ENCODE results near the gene HOXD11. TPM values are rescaled to one million over a fixed set of nuclear protein-coding genes. Genes with fewer than 3 reads are reported as not detected.

The HOXD11 gene
- total RNA-seq, 1 experiment from 2014 or later, result not detected

DNA sequence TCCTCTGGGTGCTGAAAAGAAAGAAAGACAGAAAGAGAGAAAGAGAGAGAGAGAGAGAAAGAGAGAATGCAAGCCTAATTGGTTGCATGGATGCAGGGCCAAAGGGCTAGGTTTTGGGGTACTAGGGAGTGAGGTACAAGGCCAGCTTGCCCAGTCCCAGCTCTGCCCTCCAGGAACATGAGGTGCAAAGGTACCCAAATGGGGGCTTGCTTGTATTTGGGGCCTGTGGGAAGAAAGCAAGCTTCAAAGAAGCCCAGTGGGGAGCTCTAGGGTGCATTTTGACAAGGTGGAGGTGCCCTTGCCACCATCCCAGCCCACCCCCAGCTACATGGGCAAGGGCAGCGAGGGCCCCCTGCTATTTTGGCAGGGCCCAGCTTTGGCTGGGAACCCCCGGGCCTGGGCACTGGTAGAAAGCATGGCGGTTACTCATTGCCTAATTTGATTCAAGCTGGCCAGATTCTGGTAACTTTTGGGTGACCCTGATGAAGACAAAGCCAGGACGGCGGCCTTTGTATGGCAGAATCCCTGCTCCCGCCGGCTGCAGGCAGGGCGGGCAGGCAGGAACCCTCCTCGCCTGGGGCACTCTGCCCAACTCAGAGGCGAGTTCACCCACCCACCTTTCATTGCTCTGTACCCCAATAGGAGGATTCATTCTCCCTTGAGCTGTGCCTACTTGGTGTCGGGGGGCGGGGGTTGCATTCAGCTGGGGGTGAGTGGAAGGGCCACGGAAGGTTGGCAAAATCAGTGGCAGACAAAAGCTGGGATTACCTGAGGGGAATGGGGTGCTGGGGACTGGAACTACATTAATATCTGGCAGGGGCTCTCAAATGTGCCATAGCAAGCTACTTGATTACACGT, 43.7 kb downstream of the HOXD11 start:
- no peaks in the 10 kb centered on the region for H3K9me3 Mint-ChIP-seq (ENCODE audit: unreplicated experiment)
- ChIA-PET CTCF (interaction anchor here (1.0 to 3.0 kb wide), 4 partner anchors 17 to 501 kb away, joined by 3 to 12 read pairs (median 8); no protein-coding TSS in a partner anchor), POLR2A (no interaction called here)
- H3K27ac Mint-ChIP-seq (ENCODE audit: low read depth, unreplicated experiment), result no peak overlapping the region
- H3K4me3 Mint-ChIP-seq (ENCODE audit: unreplicated experiment), result no peak overlapping the region
- DNase-seq (ENCODE audit: unreplicated experiment), result no peak
- H3K4me1 Mint-ChIP-seq (ENCODE audit: insufficient read depth, unreplicated experiment), result no peaks in the 10 kb centered on the region
- BruUV-seq (replicated peaks), result no TSS peak
- no peaks in the 10 kb centered on the region for H3K27me3 Mint-ChIP-seq (ENCODE audit: insufficient read depth, unreplicated experiment)
- TF ChIP-seq, protein P1, sequence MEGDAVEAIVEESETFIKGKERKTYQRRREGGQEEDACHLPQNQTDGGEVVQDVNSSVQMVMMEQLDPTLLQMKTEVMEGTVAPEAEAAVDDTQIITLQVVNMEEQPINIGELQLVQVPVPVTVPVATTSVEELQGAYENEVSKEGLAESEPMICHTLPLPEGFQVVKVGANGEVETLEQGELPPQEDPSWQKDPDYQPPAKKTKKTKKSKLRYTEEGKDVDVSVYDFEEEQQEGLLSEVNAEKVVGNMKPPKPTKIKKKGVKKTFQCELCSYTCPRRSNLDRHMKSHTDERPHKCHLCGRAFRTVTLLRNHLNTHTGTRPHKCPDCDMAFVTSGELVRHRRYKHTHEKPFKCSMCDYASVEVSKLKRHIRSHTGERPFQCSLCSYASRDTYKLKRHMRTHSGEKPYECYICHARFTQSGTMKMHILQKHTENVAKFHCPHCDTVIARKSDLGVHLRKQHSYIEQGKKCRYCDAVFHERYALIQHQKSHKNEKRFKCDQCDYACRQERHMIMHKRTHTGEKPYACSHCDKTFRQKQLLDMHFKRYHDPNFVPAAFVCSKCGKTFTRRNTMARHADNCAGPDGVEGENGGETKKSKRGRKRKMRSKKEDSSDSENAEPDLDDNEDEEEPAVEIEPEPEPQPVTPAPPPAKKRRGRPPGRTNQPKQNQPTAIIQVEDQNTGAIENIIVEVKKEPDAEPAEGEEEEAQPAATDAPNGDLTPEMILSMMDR (IDR thresholded peaks at IDR 0.05; ENCODE audit: unreplicated experiment), result no peak
- H3K36me3 Mint-ChIP-seq (ENCODE audit: insufficient read depth, unreplicated experiment), result peaks cover 5% of the 10 kb centered on the region
- intact Hi-C loops (cut with micrococcal nuclease), result no loop called here

DNA sequence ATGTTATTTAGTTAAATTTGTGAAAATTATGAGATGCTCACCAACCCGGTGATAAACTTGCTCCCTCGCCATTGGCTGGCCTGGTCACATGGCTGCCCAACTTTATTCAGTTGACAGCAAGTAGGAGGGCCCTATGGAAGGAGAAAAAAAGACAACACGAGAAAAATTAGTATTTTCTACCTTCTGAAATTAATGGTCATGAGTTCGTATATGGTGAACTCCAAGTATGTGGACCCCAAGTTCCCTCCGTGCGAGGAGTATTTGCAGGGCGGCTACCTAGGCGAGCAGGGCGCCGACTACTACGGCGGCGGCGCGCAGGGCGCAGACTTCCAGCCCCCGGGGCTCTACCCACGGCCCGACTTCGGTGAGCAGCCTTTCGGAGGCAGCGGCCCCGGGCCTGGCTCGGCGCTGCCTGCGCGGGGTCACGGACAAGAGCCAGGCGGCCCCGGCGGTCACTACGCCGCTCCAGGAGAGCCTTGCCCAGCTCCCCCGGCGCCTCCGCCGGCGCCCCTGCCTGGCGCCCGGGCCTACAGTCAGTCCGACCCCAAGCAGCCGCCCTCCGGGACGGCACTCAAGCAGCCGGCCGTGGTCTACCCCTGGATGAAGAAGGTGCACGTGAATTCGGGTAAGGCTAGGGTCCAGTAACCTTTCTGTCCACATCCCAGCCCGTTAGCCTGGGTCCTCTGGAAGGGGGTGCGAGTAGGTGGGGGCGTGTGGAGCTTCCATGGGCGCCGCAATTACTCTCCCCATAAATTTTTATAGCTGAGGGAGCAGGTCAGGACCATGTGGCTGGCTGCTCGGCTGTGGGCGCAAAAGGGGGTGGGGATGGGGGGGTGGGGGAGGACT, 44.6 kb downstream of the HOXD11 start, which contains the start of gene HOXD4:
Gene HOXD4 (plus strand): TSS at position 109 of the 846 bp plus-strand sequence. CDS start 84 bp downstream, at position 193.
- Mint-ChIP-seq H3K9me3 (ENCODE audit: unreplicated experiment) (no peaks in the 10 kb centered on the region), H3K4me1 (ENCODE audit: insufficient read depth, unreplicated experiment) (no peaks in the 10 kb centered on the region), H3K4me3 (ENCODE audit: unreplicated experiment) (no peak within 1 kb of the TSS), H3K36me3 (ENCODE audit: insufficient read depth, unreplicated experiment) (peaks cover 5% of the 10 kb centered on the region), H3K27me3 (ENCODE audit: insufficient read depth, unreplicated experiment) (no peaks in the 10 kb centered on the region), H3K27ac (ENCODE audit: low read depth, unreplicated experiment) (no peak within 1 kb of the TSS)
- no TSS peak for BruUV-seq (replicated peaks)
- intact Hi-C loops (cut with micrococcal nuclease), result no loop called here
- TF ChIP-seq, protein P1 (IDR thresholded peaks at IDR 0.05; ENCODE audit: unreplicated experiment), result no peak
- ChIA-PET CTCF (interaction anchor here (0.6 to 1.7 kb wide), 4 partner anchors 486 to 998 kb away, joined by 4 to 10 read pairs (median 6); no protein-coding TSS in a partner anchor), POLR2A (no interaction called here)
- no peak for DNase-seq (ENCODE audit: unreplicated experiment)

DNA sequence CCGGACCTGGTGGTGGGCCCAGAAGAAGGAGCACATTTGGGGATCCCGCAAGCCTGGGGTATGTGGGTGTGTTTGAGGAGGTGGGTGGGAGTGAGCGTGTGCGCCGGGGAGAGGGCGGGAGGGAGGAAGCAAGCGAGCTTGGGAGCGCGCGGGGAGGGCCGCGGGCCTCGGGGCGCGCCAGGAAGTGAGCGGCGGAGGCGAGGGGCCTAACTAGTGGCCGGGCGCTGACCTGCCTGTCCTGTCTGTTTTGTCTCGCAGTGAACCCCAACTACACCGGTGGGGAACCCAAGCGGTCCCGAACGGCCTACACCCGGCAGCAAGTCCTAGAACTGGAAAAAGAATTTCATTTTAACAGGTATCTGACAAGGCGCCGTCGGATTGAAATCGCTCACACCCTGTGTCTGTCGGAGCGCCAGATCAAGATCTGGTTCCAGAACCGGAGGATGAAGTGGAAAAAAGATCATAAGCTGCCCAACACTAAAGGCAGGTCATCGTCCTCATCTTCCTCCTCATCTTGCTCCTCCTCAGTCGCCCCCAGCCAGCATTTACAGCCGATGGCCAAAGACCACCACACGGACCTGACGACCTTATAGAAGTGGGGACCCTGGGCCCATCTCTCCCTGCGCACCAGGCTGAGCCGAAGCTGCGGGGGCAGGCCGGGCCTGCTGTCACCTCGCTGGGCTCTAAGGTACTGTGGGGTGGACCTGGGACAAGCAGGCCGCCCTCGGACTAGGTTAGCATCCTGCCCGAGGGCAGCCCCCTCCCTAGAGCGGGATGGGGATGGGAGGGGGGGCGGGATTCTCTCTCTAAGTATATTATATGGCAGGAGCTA, 45.5 kb downstream of the HOXD11 start:
- POLR2A ChIA-PET, result no interaction called here
- H3K36me3 Mint-ChIP-seq (ENCODE audit: insufficient read depth, unreplicated experiment), result peaks cover 5% of the 10 kb centered on the region
- H3K27me3 Mint-ChIP-seq (ENCODE audit: insufficient read depth, unreplicated experiment), result no peaks in the 10 kb centered on the region
- H3K4me3 Mint-ChIP-seq (ENCODE audit: unreplicated experiment), result no peak overlapping the region
- DNase-seq (ENCODE audit: unreplicated experiment), result no peak
- no peaks in the 10 kb centered on the region for H3K4me1 Mint-ChIP-seq (ENCODE audit: insufficient read depth, unreplicated experiment)
- intact Hi-C loops (cut with micrococcal nuclease), result no loop called here
- CTCF ChIA-PET, result interaction anchor here (0.6 to 0.7 kb wide), 3 partner anchors 13 to 997 kb away, joined by 3 to 5 read pairs (median 4); no protein-coding TSS in a partner anchor
- no TSS peak for BruUV-seq (replicated peaks)
- H3K9me3 Mint-ChIP-seq (ENCODE audit: unreplicated experiment), result no peaks in the 10 kb centered on the region
- TF ChIP-seq, protein P1 (IDR thresholded peaks at IDR 0.05; ENCODE audit: unreplicated experiment), result no peak
- H3K27ac Mint-ChIP-seq (ENCODE audit: low read depth, unreplicated experiment), result no peak overlapping the region
